HCT116 (cell line): Measurements from ENCODE around the gene TPBGL. TPM values are rescaled to one million over a fixed set of nuclear protein-coding genes. Genes with fewer than 3 reads are reported as not detected.

Experiments used
- ATAC-seq: fragments of 200-7000 bp; cut with Tn5 transposase; 2 replicates; pipeline ENCODE4 v1.9.1; 2020; ENCODE audit warnings: mild to moderate bottlenecking, moderate library complexity
- BruUV-seq: library from RNA; stranded (reverse); fragments of 400-500 nt; replicated peaks from 2 replicates; lab custom pipeline; 2021; lab: Mats Ljungman, UMichigan
- CTCF ChIA-PET: fragments of 300-600 bp; sonication (Branson Sonifier 250); formaldehyde crosslinking; loops from one replicate; lab custom pipeline; 2021; ENCODE audit warnings: antibody characterized with exemption; lab: Charles Lee
- POLR2A ChIA-PET: fragments of 300-600, 350-600 bp; sonication (Branson Sonifier 250); formaldehyde crosslinking; loops from one replicate; lab custom pipeline; 2021; ENCODE audit warnings: antibody characterized with exemption; lab: Charles Lee
- RAD21 ChIA-PET, 2 experiments: fragments of 300-600 bp; sonication (Branson Sonifier 250); formaldehyde crosslinking; loops; one replicate each; lab custom pipeline; 2023; ENCODE audit warnings: low total read pairs in 2 of 2; ENCODE audit not compliant: uncharacterized antibody in 2 of 2, unreplicated experiment in 2 of 2, low non-redundant PET in 1 of 2; lab: Charles Lee
- DNase-seq: peaks from one replicate; pipeline ENCODE4 v3.0.0-alpha.2; 2010; ENCODE audit warnings: low read depth, low spot score
- H2AFZ ChIP-seq: fragments of 200-600 bp; shearing (Covaris generic), sonication (generic); 2 replicates; pipeline ENCODE4 v1.6.1; 2017; ENCODE audit warnings: low read depth, mixed run types, mixed read lengths, antibody characterized with exemption, low read length; ENCODE audit not compliant: poor library complexity, severe bottlenecking
- H3K27ac ChIP-seq: 2 replicates; pipeline ENCODE4 v1.5.1; 2012; ENCODE audit warnings: low read depth, low read length
- H3K27me3 ChIP-seq: fragments of 200-600 bp; sonication (generic); 2 replicates; pipeline ENCODE4 v1.6.1; 2016; ENCODE audit warnings: mixed run types, low read length, mixed read lengths; ENCODE audit not compliant: insufficient read depth
- H3K36me3 ChIP-seq, 2 experiments: fragments of 200-500 bp in 1 of 2; fragments of 200-600 bp in 1 of 2; sonication (Bioruptor generic) in 1 of 2; sonication (generic) in 1 of 2; 2 replicates each; pipeline versions ENCODE4 v1.5.1 to v1.6.1; 2014 to 2016; ENCODE audit warnings: low read length in 2 of 2, inconsistent platforms in 1 of 2, mixed read lengths in 1 of 2, mixed run types in 1 of 2; ENCODE audit not compliant: insufficient read depth in 2 of 2, control insufficient read depth in 1 of 2
- H3K4me1 ChIP-seq, 2 experiments: fragments of 200-600 bp in 1 of 2; sonication (generic) in 1 of 2; 2 replicates each; pipeline versions ENCODE4 v1.5.1 to v1.6.1; 2012 to 2017; ENCODE audit warnings: low read length in 2 of 2, inconsistent platforms in 1 of 2, mild to moderate bottlenecking in 1 of 2, mixed read lengths in 1 of 2, mixed run types in 1 of 2, moderate library complexity in 1 of 2; ENCODE audit not compliant: insufficient read depth in 2 of 2, control insufficient read depth in 1 of 2
- H3K4me2 ChIP-seq: fragments of 200-600 bp; sonication (generic); 2 replicates; pipeline ENCODE4 v1.6.1; 2017; ENCODE audit warnings: mixed run types, low read length, mixed read lengths
- H3K4me3 ChIP-seq, 2 experiments: fragments of 200-600 bp in 1 of 2; sonication (generic) in 1 of 2; replicated peaks in 1 of 2; 2 replicates each; pipeline ENCODE4 v1.5.1; 2011 to 2016; ENCODE audit warnings: low read length in 2 of 2, control low read depth in 1 of 2, low read depth in 1 of 2, mild to moderate bottlenecking in 1 of 2, mixed read lengths in 1 of 2, mixed run types in 1 of 2
- H3K79me2 ChIP-seq: fragments of 200-600 bp; sonication (generic); 2 replicates; pipeline ENCODE4 v1.6.1; 2017; ENCODE audit warnings: mild to moderate bottlenecking, mixed run types, low read length, moderate library complexity, mixed read lengths; ENCODE audit not compliant: insufficient read depth
- H3K9ac ChIP-seq: fragments of 200-600 bp; sonication (generic); 2 replicates; pipeline ENCODE4 v1.6.1; 2016; ENCODE audit warnings: low read length, mixed read lengths
- H3K9me2 ChIP-seq: fragments of 200-600 bp; sonication (generic), shearing (Covaris generic); 2 replicates; pipeline ENCODE4 v1.6.1; 2017; ENCODE audit warnings: mixed run types, mild to moderate bottlenecking, moderate library complexity; ENCODE audit not compliant: insufficient read depth
- H3K9me3 ChIP-seq, 2 experiments: fragments of 200-500 bp in 1 of 2; fragments of 200-600 bp in 1 of 2; sonication (Bioruptor generic) in 1 of 2; sonication (generic) in 1 of 2; 2 replicates each; pipeline ENCODE4 v1.6.1; 2014 to 2017; ENCODE audit warnings: low read length in 2 of 2, mixed read lengths in 2 of 2, inconsistent platforms in 1 of 2, low read depth in 1 of 2, mild to moderate bottlenecking in 1 of 2, mixed run types in 1 of 2, moderate library complexity in 1 of 2; ENCODE audit not compliant: control insufficient read depth in 1 of 2, insufficient read depth in 1 of 2
- H4K20me1 ChIP-seq: fragments of 200-600 bp; sonication (generic), shearing (Covaris generic); 2 replicates; pipeline ENCODE4 v1.6.1; 2017; ENCODE audit warnings: mixed run types, mild to moderate bottlenecking, moderate library complexity; ENCODE audit not compliant: insufficient read depth
- CBX3 ChIP-seq: IDR thresholded peaks from 2 replicates; pipeline ENCODE4 v1.6.1; 2012; ENCODE audit warnings: low read depth
- CEBPB ChIP-seq: IDR thresholded peaks from 2 replicates; pipeline ENCODE4 v1.6.1; 2012; ENCODE audit warnings: low read depth
- ELF1 ChIP-seq: IDR thresholded peaks from 2 replicates; pipeline ENCODE4 v1.6.1; 2012; ENCODE audit warnings: low read depth, borderline replicate concordance
- EZH2 ChIP-seq: fragments of 200-600 bp; sonication (generic); IDR thresholded peaks from 2 replicates; pipeline ENCODE4 v1.6.1; 2017; ENCODE audit warnings: antibody characterized with exemption, mixed run types
- EZH2phosphoT487 ChIP-seq: fragments of 200-600 bp; IDR thresholded peaks from 2 replicates; pipeline ENCODE4 v1.6.1; 2018; ENCODE audit warnings: antibody characterized with exemption, borderline replicate concordance
- FOSL1 ChIP-seq: IDR thresholded peaks from 2 replicates; pipeline ENCODE4 v1.6.1; 2012; ENCODE audit warnings: low read depth
- MAX ChIP-seq: IDR thresholded peaks from 2 replicates; pipeline ENCODE4 v1.6.1; 2012
- RAD21 ChIP-seq: IDR thresholded peaks from 2 replicates; pipeline ENCODE4 v1.6.1; 2012; ENCODE audit warnings: low read depth, mild to moderate bottlenecking
- SIN3A ChIP-seq: IDR thresholded peaks from 2 replicates; pipeline ENCODE4 v1.6.1; 2012; ENCODE audit warnings: low read depth
- TCF7L2 ChIP-seq: IDR thresholded peaks from 2 replicates; pipeline ENCODE4 v1.7.0; 2011; ENCODE audit warnings: borderline replicate concordance, inconsistent platforms; ENCODE audit not compliant: insufficient read depth, insufficient read length; ENCODE audit errors: extremely low read depth
- YY1 ChIP-seq: IDR thresholded peaks from 2 replicates; pipeline ENCODE4 v1.6.1; 2011; ENCODE audit warnings: low read length, low read depth, moderate library complexity, mild to moderate bottlenecking; ENCODE audit not compliant: insufficient replicate concordance; ENCODE audit errors: extremely low read depth
- ZBTB33 ChIP-seq: IDR thresholded peaks from 2 replicates; pipeline ENCODE4 v1.6.1; 2011; ENCODE audit warnings: mild to moderate bottlenecking, low read length, moderate library complexity; ENCODE audit not compliant: insufficient replicate concordance; ENCODE audit errors: extremely low read depth
- intact Hi-C: fragments of 100-400 bp; cut with micrococcal nuclease; formaldehyde crosslinking; loops from 2 replicates; pipeline ENCODE4 v1.10.0; 2022
- total RNA-seq: library from RNA; stranded (reverse); gene quantifications from one replicate; pipeline ENCODE4 v1.2.1, GENCODE V29; 2021; ENCODE audit not compliant: unreplicated experiment
- TF ChIP-seq, protein P1 (sequence below): IDR thresholded peaks from 2 replicates; pipeline ENCODE4 v1.6.1; 2012
- TF ChIP-seq, protein P2 (sequence below): IDR thresholded peaks from 2 replicates; pipeline ENCODE4 v1.6.1; 2012; ENCODE audit warnings: low read depth

Gene TPBGL
- total RNA-seq, 1 experiment from 2014 or later = 0.12 TPM

GRCh38 chr11:75248924-75249256 lies 8.3 kb downstream of the TPBGL start:
- BruUV-seq = no TSS peak

GRCh38 chr11:75249704-75250103 lies 9.1 kb downstream of the TPBGL start:
- Histone ChIP-seq H4K20me1 (no peaks in the 10 kb centered on the region), H3K27me3 (no peaks in the 10 kb centered on the region), H3K79me2 (no peaks in the 10 kb centered on the region), H3K4me2 (no peak overlapping the region), H3K27ac (no peak overlapping the region), H3K9me3 (no peaks in the 10 kb centered on the region), H3K9ac (no peak overlapping the region), H2AFZ (no peak overlapping the region), H3K4me1 (peaks cover 0 to 2% of the 10 kb centered on the region in 2 experiments; a peak in 1 of 4 replicates), H3K36me3 (no peaks in the 10 kb centered on the region), H3K4me3 (no peak overlapping the region), H3K9me2 (no peaks in the 10 kb centered on the region)
- POLR2A ChIA-PET = no interaction called here
- RAD21 ChIA-PET = interaction anchor here in 1 of 2 experiments (0.7 kb wide), 1 partner anchor 45 kb away, joined by 5 read pairs; no protein-coding TSS in a partner anchor
- DNase-seq (no peak), ATAC-seq (no peak)
- TF ChIP-seq, protein P1, sequence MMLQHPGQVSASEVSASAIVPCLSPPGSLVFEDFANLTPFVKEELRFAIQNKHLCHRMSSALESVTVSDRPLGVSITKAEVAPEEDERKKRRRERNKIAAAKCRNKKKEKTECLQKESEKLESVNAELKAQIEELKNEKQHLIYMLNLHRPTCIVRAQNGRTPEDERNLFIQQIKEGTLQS = no peak
- TF ChIP-seq RAD21 (no peak), FOSL1 (no peak), ELF1 (no peak), MAX (no peak), YY1 (no peak), TCF7L2 (no peak), ZBTB33 (no peak), EZH2 (no peak), EZH2phosphoT487 (no peak)
- TF ChIP-seq, protein P2, sequence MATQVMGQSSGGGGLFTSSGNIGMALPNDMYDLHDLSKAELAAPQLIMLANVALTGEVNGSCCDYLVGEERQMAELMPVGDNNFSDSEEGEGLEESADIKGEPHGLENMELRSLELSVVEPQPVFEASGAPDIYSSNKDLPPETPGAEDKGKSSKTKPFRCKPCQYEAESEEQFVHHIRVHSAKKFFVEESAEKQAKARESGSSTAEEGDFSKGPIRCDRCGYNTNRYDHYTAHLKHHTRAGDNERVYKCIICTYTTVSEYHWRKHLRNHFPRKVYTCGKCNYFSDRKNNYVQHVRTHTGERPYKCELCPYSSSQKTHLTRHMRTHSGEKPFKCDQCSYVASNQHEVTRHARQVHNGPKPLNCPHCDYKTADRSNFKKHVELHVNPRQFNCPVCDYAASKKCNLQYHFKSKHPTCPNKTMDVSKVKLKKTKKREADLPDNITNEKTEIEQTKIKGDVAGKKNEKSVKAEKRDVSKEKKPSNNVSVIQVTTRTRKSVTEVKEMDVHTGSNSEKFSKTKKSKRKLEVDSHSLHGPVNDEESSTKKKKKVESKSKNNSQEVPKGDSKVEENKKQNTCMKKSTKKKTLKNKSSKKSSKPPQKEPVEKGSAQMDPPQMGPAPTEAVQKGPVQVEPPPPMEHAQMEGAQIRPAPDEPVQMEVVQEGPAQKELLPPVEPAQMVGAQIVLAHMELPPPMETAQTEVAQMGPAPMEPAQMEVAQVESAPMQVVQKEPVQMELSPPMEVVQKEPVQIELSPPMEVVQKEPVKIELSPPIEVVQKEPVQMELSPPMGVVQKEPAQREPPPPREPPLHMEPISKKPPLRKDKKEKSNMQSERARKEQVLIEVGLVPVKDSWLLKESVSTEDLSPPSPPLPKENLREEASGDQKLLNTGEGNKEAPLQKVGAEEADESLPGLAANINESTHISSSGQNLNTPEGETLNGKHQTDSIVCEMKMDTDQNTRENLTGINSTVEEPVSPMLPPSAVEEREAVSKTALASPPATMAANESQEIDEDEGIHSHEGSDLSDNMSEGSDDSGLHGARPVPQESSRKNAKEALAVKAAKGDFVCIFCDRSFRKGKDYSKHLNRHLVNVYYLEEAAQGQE = no peak
- intact Hi-C loops = no loop called here
- BruUV-seq = no TSS peak
- CTCF ChIA-PET = interaction anchor here (1.1 to 7.1 kb wide), 6 partner anchors 21 to 547 kb away, joined by 3 to 160 read pairs (median 14); no protein-coding TSS in a partner anchor

More at GRCh38 chr11:75248924-75249256, 8.3 kb downstream of the TPBGL start:
- H3K27ac ChIP-seq = no peak overlapping the region
- no peak overlapping the region for H3K4me2 ChIP-seq
- H3K9me2 ChIP-seq = no peaks in the 10 kb centered on the region
- RAD21 ChIA-PET = interaction anchor here (1.0 to 1.5 kb wide), 9 partner anchors 34 to 226 kb away, joined by 3 to 9 read pairs (median 6); no protein-coding TSS in a partner anchor
- intact Hi-C loops = loop anchor here (1.0 kb wide), 3 partner anchors 105 to 320 kb away; no protein-coding TSS in a partner anchor
- no peak overlapping the region for H3K4me3 ChIP-seq
- TF ChIP-seq RAD21 = no peak
- no peak for TF ChIP-seq SIN3A
- TF ChIP-seq CEBPB = no peak
- no peak for TF ChIP-seq CBX3
- no peaks in the 10 kb centered on the region for H3K9me3 ChIP-seq
- peaks cover 0 to 2% of the 10 kb centered on the region in 2 experiments; a peak in 1 of 4 replicates for H3K4me1 ChIP-seq
- H2AFZ ChIP-seq = no peak overlapping the region
- POLR2A ChIA-PET = interaction anchor here (1.2 to 1.5 kb wide), 4 partner anchors 104 to 226 kb away, joined by 4 to 5 read pairs (median 4); no protein-coding TSS in a partner anchor
- no peaks in the 10 kb centered on the region for H3K27me3 ChIP-seq
- no peaks in the 10 kb centered on the region for H4K20me1 ChIP-seq
- ATAC-seq (no peak; the same call in 1 of the 2 replicates), DNase-seq (no peak)
- CTCF ChIA-PET = interaction anchor here (0.7 to 7.1 kb wide), 29 partner anchors 9 to 546 kb away, joined by 3 to 160 read pairs (median 5); partner anchors contain the start of genes NEU3, SPCS2, TPBGL and XRRA1
- no peak overlapping the region for H3K9ac ChIP-seq
- no peaks in the 10 kb centered on the region for H3K36me3 ChIP-seq
- H3K79me2 ChIP-seq = no peaks in the 10 kb centered on the region
